A673 (cell line): Measurements from ENCODE around the gene PPP1CC. TPM values are rescaled to one million over a fixed set of nuclear protein-coding genes. Genes with fewer than 3 reads are reported as not detected.

Source experiments
- BruUV-seq: library from RNA; stranded (reverse); fragments of 400-500 nt; replicated peaks from 2 replicates; lab custom pipeline; 2021; lab: Mats Ljungman, UMichigan
- CTCF ChIA-PET: fragments of 300-600 bp; sonication (Branson Sonifier 250); formaldehyde crosslinking; loops from one replicate; lab custom pipeline; 2022; ENCODE audit warnings: antibody characterized with exemption; lab: Charles Lee
- POLR2A ChIA-PET: fragments of 300-600 bp; sonication (Branson Sonifier 250); formaldehyde crosslinking; loops from one replicate; lab custom pipeline; 2022; ENCODE audit warnings: antibody characterized with exemption; ENCODE audit not compliant: low non-redundant PET; lab: Charles Lee
- DNase-seq: peaks from one replicate; pipeline ENCODE4 v3.0.0-alpha.2; 2015; ENCODE audit warnings: low spot score
- H3K27ac ChIP-seq: fragments of 200-600 bp; sonication (generic); 2 replicates; pipeline ENCODE4 v1.5.1; 2016; ENCODE audit warnings: mixed run types, low read depth, mild to moderate bottlenecking, mixed read lengths, antibody characterized with exemption, low read length; ENCODE audit not compliant: poor library complexity, severe bottlenecking
- H3K27me3 ChIP-seq: fragments of 200-600 bp; sonication (generic); replicated peaks from 2 replicates; pipeline ENCODE4 v1.6.1; 2017; ENCODE audit warnings: mixed run types, low read depth, mild to moderate bottlenecking, mixed read lengths, antibody characterized with exemption, low read length; ENCODE audit not compliant: insufficient read depth, poor library complexity
- H3K36me3 ChIP-seq: fragments of 200-600 bp; sonication (generic); 2 replicates; pipeline ENCODE4 v1.6.1; 2016; ENCODE audit warnings: mixed run types, mild to moderate bottlenecking, mixed read lengths, antibody characterized with exemption, low read length; ENCODE audit not compliant: insufficient read depth, poor library complexity, severe bottlenecking
- H3K4me1 ChIP-seq: fragments of 200-600 bp; sonication (generic); 2 replicates; pipeline ENCODE4 v1.6.1; 2017; ENCODE audit warnings: mixed run types, mild to moderate bottlenecking, mixed read lengths, antibody characterized with exemption, low read length; ENCODE audit not compliant: insufficient read depth, poor library complexity, severe bottlenecking
- H3K4me3 ChIP-seq: fragments of 200-600 bp; sonication (generic); 2 replicates; pipeline ENCODE4 v1.5.1; 2016; ENCODE audit warnings: low read depth, mixed run types, mild to moderate bottlenecking, mixed read lengths, low read length; ENCODE audit not compliant: poor library complexity, severe bottlenecking
- H3K9me3 ChIP-seq: fragments of 200-600 bp; sonication (generic); 2 replicates; pipeline ENCODE4 v1.6.1; 2016; ENCODE audit warnings: mixed run types, low read depth, mild to moderate bottlenecking, mixed read lengths, antibody characterized with exemption, low read length; ENCODE audit not compliant: poor library complexity, severe bottlenecking
- EZH2 ChIP-seq: fragments of 200-600 bp; sonication (generic); IDR thresholded peaks from 2 replicates; pipeline ENCODE4 v1.6.1; 2017; ENCODE audit warnings: borderline replicate concordance, low read depth, mild to moderate bottlenecking, mixed read lengths, antibody characterized with exemption, low read length; ENCODE audit not compliant: poor library complexity, severe bottlenecking
- intact Hi-C: fragments of 100-400 bp; cut with micrococcal nuclease; formaldehyde crosslinking; loops from one replicate; pipeline ENCODE4 v1.10.0; 2022; ENCODE audit not compliant: unreplicated experiment
- total RNA-seq: library from RNA; stranded (reverse); gene quantifications from 2 replicates; pipeline ENCODE4 v1.2.3, GENCODE V29; 2021
- TF ChIP-seq, protein P1 (sequence below): fragments of 300-800, 200-600 bp; sonication (generic); conservative IDR thresholded peaks from 2 replicates; pipeline ENCODE4 v1.5.1; 2017; ENCODE audit warnings: low read depth, mild to moderate bottlenecking, antibody characterized with exemption, low read length, moderate library complexity, mixed read lengths

PPP1CC gene
- total RNA-seq, 1 experiment from 2014 or later: 268 TPM

DNA sequence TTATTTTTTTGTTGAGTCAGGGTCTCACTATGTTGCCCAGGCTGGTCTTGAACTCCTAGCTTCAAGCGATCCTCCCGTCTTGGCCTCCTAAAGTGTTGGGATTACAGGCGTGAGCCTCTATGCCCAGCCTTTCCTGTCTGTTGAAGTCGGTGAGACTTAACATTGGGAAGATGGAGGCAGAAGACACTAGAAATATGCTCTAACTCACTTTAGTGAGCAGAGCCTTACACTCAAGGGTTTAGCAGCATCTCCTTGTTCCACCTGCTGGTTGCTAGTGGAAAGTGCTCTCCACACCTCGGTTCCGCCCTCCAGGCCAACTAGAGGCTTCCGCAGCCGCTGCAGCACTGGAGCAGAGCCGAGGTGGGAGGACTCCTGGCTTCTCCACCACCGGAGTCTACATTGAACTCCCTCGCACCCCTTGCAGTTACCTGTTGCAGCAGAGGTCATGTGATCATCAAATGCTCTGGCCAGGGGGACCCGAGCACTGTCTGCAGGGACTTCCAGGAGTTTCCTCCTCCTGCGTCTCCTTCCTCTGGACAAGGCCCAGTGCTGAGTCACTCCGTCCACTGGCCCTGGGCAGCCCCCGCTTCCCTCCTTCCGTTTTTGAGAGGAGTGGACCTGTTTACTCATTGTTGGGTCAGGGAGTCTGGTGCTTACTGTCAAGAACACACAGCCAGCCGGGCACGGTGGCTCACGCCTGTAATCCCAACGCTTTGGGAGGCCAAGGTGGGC is 44.4 kb downstream of the PPP1CC start:
- CTCF ChIA-PET: no interaction called here
- peak; percentile 87 for DNase-seq
- intact Hi-C loops: loop anchor here (10.0 kb wide), 1 partner anchor 84 kb away; the partner anchor contains the start of gene TCTN1
- Histone ChIP-seq H3K9me3 (no peaks in the 10 kb centered on the region), H3K4me1 (peaks cover 7% of the 10 kb centered on the region), H3K36me3 (no peaks in the 10 kb centered on the region), H3K4me3 (no peak overlapping the region), H3K27me3 (no peaks in the 10 kb centered on the region), H3K27ac (no peak overlapping the region)
- BruUV-seq: no TSS peak
- POLR2A ChIA-PET: no interaction called here
- TF ChIP-seq, protein P1, sequence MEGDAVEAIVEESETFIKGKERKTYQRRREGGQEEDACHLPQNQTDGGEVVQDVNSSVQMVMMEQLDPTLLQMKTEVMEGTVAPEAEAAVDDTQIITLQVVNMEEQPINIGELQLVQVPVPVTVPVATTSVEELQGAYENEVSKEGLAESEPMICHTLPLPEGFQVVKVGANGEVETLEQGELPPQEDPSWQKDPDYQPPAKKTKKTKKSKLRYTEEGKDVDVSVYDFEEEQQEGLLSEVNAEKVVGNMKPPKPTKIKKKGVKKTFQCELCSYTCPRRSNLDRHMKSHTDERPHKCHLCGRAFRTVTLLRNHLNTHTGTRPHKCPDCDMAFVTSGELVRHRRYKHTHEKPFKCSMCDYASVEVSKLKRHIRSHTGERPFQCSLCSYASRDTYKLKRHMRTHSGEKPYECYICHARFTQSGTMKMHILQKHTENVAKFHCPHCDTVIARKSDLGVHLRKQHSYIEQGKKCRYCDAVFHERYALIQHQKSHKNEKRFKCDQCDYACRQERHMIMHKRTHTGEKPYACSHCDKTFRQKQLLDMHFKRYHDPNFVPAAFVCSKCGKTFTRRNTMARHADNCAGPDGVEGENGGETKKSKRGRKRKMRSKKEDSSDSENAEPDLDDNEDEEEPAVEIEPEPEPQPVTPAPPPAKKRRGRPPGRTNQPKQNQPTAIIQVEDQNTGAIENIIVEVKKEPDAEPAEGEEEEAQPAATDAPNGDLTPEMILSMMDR: peak; percentile 68
- no peak for TF ChIP-seq EZH2

DNA sequence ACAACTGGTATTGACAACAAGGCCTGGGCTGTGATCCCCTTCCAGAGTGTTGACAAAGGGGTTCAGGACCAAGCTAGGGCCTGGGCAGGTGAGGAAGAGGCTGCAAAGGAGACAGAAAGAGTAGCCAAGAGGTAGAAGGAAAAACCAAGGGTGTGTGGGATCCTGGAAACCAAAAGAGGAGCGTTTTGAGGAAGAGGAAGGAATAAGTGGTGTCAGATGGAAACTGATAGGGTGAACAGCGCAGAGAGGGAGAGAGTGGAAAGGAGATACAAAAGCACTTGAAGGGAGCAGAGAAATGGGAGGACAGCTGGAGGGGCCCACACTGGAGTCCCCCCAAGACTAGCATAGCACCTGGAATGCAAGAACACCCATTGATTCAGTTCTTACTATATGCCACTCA is 45.5 kb downstream of the PPP1CC start:
- H3K4me3 ChIP-seq: no peak overlapping the region
- H3K27me3 ChIP-seq: no peaks in the 10 kb centered on the region
- TF ChIP-seq, protein P1: no peak
- TF ChIP-seq EZH2: no peak
- no TSS peak for BruUV-seq
- no peak overlapping the region for H3K27ac ChIP-seq
- peaks cover 10% of the 10 kb centered on the region for H3K4me1 ChIP-seq
- intact Hi-C loops: loop anchor here (10.0 kb wide), 1 partner anchor 82 kb away; the partner anchor contains the start of gene TCTN1
- ChIA-PET POLR2A (no interaction called here), CTCF (no interaction called here)
- H3K36me3 ChIP-seq: no peaks in the 10 kb centered on the region
- no peaks in the 10 kb centered on the region for H3K9me3 ChIP-seq
- no peak for DNase-seq

DNA sequence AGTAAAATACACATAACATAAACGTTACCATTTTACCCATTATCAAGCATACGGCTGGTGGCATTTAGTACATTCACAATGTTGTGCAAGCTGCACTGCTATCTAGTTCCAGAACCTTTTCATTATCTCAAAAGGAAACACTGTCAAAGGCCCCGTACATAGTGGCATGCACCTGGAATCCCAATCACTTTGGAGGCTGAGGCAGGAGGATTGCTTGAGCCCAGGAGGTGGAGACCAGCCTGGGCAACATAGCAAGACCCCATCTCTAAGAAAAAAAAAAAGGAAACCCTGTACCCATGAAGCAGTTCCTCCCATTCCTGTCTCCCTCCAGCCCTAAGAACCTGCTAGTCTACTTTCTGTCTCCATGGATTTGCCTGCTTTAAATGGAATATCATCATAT is 46.4 kb downstream of the PPP1CC start:
- Histone ChIP-seq H3K4me1 (peaks cover 10% of the 10 kb centered on the region), H3K4me3 (no peak overlapping the region), H3K27me3 (no peaks in the 10 kb centered on the region), H3K36me3 (no peaks in the 10 kb centered on the region), H3K27ac (no peak overlapping the region), H3K9me3 (no peaks in the 10 kb centered on the region)
- BruUV-seq: no TSS peak
- CTCF ChIA-PET: no interaction called here
- no peak for TF ChIP-seq EZH2
- TF ChIP-seq, protein P1: no peak
- DNase-seq: no peak
- POLR2A ChIA-PET: no interaction called here
- intact Hi-C loops: loop anchor here (10.0 kb wide), 1 partner anchor 81 kb away; the partner anchor contains the start of gene TCTN1
